Parathyroid adenoma (tissue), 2 donors: ENCODE results near the gene SMOC2.

Source experiments
- H2AFZ ChIP-seq: fragments of 300-600 bp; sonication (generic); one replicate; pipeline ENCODE4 v1.7.0; 2017; ENCODE audit warnings: antibody characterized with exemption, mild to moderate bottlenecking
- H3K27ac ChIP-seq: fragments of 300-600 bp; sonication (generic); one replicate; pipeline ENCODE4 v1.7.0; 2017
- H3K27me3 ChIP-seq: fragments of 300-600 bp; sonication (generic); one replicate; pipeline ENCODE4 v1.7.0; 2017; ENCODE audit warnings: low read length; ENCODE audit not compliant: control insufficient read depth, insufficient read depth
- H3K36me3 ChIP-seq: fragments of 300-600 bp; sonication (generic); one replicate; pipeline ENCODE4 v1.7.0; 2017; ENCODE audit warnings: low read length; ENCODE audit not compliant: control insufficient read depth, insufficient read depth
- H3K4me1 ChIP-seq: fragments of 300-600 bp; sonication (generic); one replicate; pipeline ENCODE4 v1.7.0; 2017; ENCODE audit warnings: control low read depth
- H3K4me2 ChIP-seq: fragments of 300-600 bp; sonication (generic); one replicate; pipeline ENCODE4 v1.7.0; 2017; ENCODE audit warnings: low read length
- H3K4me3 ChIP-seq: fragments of 300-600 bp; sonication (generic); one replicate; pipeline ENCODE4 v1.7.0; 2017; ENCODE audit warnings: low read depth, low read length
- H3K79me2 ChIP-seq: fragments of 300-600 bp; sonication (generic); one replicate; pipeline ENCODE4 v1.7.0; 2017; ENCODE audit warnings: control low read depth
- H3K9ac ChIP-seq: fragments of 300-600 bp; sonication (generic); one replicate; pipeline ENCODE4 v1.7.0; 2017; ENCODE audit warnings: mild to moderate bottlenecking
- H3K9me3 ChIP-seq: fragments of 300-600 bp; sonication (generic); one replicate; pipeline ENCODE4 v1.7.0; 2017; ENCODE audit warnings: low read length; ENCODE audit not compliant: control insufficient read depth
- TF ChIP-seq, protein P1 (sequence below): fragments of 300-600 bp; sonication (generic); IDR thresholded peaks from one replicate; pipeline ENCODE4 v1.7.0; 2017; ENCODE audit warnings: antibody characterized with exemption, mild to moderate bottlenecking
- donor health status: primary hyperparathyroidism.

SMOC2 gene

DNA sequence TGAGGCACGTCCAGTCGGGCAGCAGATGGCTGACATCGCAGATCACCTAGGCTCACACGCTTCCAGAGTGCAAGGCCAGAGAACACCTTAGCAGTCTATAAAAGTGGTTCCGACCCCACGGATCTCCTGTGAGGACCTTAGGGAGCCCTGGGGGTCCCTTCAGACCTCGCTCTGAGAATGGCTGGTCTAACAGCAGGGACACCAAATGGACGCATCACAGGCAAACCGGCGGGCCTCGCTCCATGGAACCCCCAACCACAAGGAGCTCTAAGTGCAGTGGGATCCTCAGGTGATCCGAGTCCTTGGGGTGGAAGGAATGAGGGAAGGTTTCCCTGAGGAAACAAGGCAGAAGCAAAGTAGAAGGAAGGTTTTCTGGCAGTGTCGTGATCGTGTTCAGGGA lies 135.4 kb downstream of the SMOC2 start:
- no peaks in the 10 kb centered on the region for H3K4me1 ChIP-seq
- H3K4me2 ChIP-seq: no peak overlapping the region
- no peak overlapping the region for H3K9ac ChIP-seq
- H3K79me2 ChIP-seq: no peaks in the 10 kb centered on the region
- H2AFZ ChIP-seq: no peak overlapping the region
- TF ChIP-seq, protein P1, sequence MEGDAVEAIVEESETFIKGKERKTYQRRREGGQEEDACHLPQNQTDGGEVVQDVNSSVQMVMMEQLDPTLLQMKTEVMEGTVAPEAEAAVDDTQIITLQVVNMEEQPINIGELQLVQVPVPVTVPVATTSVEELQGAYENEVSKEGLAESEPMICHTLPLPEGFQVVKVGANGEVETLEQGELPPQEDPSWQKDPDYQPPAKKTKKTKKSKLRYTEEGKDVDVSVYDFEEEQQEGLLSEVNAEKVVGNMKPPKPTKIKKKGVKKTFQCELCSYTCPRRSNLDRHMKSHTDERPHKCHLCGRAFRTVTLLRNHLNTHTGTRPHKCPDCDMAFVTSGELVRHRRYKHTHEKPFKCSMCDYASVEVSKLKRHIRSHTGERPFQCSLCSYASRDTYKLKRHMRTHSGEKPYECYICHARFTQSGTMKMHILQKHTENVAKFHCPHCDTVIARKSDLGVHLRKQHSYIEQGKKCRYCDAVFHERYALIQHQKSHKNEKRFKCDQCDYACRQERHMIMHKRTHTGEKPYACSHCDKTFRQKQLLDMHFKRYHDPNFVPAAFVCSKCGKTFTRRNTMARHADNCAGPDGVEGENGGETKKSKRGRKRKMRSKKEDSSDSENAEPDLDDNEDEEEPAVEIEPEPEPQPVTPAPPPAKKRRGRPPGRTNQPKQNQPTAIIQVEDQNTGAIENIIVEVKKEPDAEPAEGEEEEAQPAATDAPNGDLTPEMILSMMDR: no peak
- H3K9me3 ChIP-seq: no peaks in the 10 kb centered on the region
- H3K36me3 ChIP-seq: no peaks in the 10 kb centered on the region
- no peaks in the 10 kb centered on the region for H3K27me3 ChIP-seq
- H3K4me3 ChIP-seq: no peak overlapping the region
- no peak overlapping the region for H3K27ac ChIP-seq

GRCh38 chr6:168577496-168577895 lies 136.5 kb downstream of the SMOC2 start:
- H3K36me3 ChIP-seq: no peaks in the 10 kb centered on the region
- H2AFZ ChIP-seq: no peak overlapping the region
- no peaks in the 10 kb centered on the region for H3K4me1 ChIP-seq
- H3K4me2 ChIP-seq: no peak overlapping the region
- H3K9me3 ChIP-seq: no peaks in the 10 kb centered on the region
- no peak overlapping the region for H3K27ac ChIP-seq
- H3K27me3 ChIP-seq: no peaks in the 10 kb centered on the region
- TF ChIP-seq, protein P1: no peak
- no peak overlapping the region for H3K4me3 ChIP-seq
- no peaks in the 10 kb centered on the region for H3K79me2 ChIP-seq
- no peak overlapping the region for H3K9ac ChIP-seq

DNA sequence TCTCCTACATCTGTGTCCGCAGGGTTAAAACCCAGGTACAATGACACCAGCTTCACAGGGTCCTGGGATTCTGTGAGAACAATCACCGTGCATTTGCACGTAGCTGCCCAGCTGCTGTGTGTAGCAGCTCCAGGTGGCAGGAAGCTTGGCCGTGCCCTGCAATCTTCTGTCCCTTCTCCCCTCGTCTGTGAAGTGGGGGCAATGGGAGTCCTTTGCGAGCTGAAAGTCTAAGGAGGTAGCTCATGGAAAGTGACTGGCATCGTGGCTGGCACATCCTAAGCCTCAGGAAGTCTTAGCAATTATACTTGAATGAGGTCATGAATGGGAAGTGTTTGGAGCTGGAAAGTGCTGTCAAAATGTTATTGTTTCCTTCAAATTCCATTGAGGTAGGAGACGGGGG lies 137.1 kb downstream of the SMOC2 start:
- no peaks in the 10 kb centered on the region for H3K4me1 ChIP-seq
- TF ChIP-seq, protein P1: no peak
- H3K9me3 ChIP-seq: no peaks in the 10 kb centered on the region
- H3K4me3 ChIP-seq: no peak overlapping the region
- no peak overlapping the region for H3K27ac ChIP-seq
- no peaks in the 10 kb centered on the region for H3K27me3 ChIP-seq
- no peak overlapping the region for H3K9ac ChIP-seq
- H2AFZ ChIP-seq: no peak overlapping the region
- H3K36me3 ChIP-seq: no peaks in the 10 kb centered on the region
- no peaks in the 10 kb centered on the region for H3K79me2 ChIP-seq
- no peak overlapping the region for H3K4me2 ChIP-seq

DNA sequence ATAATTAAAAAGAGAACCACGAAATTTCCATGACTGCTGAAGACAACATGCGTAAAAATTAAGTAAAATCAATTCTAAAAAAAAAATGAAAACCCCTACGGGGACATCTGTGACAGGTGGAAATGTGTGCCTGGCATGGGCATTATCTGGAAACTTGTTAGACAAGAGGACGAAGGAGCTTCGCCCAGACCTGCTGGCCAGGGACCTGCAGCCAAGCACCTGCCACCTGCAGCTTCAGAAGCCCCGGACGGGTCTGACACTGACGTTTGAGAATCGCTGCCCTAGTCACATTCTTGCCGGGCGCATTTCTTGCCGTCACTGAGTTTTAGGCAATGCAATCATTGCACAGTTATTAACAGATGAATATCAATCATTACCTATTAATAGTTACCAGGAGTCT lies 140.3 kb downstream of the SMOC2 start:
- no peak overlapping the region for H3K4me3 ChIP-seq
- no peaks in the 10 kb centered on the region for H3K36me3 ChIP-seq
- no peak overlapping the region for H3K9ac ChIP-seq
- H3K9me3 ChIP-seq: no peaks in the 10 kb centered on the region
- TF ChIP-seq, protein P1: no peak
- no peaks in the 10 kb centered on the region for H3K4me1 ChIP-seq
- no peaks in the 10 kb centered on the region for H3K79me2 ChIP-seq
- H3K4me2 ChIP-seq: no peak overlapping the region
- H3K27me3 ChIP-seq: no peaks in the 10 kb centered on the region
- no peak overlapping the region for H3K27ac ChIP-seq
- H2AFZ ChIP-seq: no peak overlapping the region

- no peaks in the 10 kb centered on the region for H3K4me1 ChIP-seq
- H3K4me2 ChIP-seq: no peak overlapping the region
- no peaks in the 10 kb centered on the region for H3K79me2 ChIP-seq
- H3K36me3 ChIP-seq: no peaks in the 10 kb centered on the region
- H3K9me3 ChIP-seq: no peaks in the 10 kb centered on the region
- H2AFZ ChIP-seq: no peak overlapping the region
- no peak overlapping the region for H3K4me3 ChIP-seq
- TF ChIP-seq, protein P1: no peak
- no peaks in the 10 kb centered on the region for H3K27me3 ChIP-seq
- no peak overlapping the region for H3K27ac ChIP-seq
- no peak overlapping the region for H3K9ac ChIP-seq
Observed at GRCh38 chr6:168581706-168582105, 140.7 kb downstream of the SMOC2 start.
